Measurements from ENCODE around the gene ATP10A. TPM values are rescaled to one million over a fixed set of nuclear protein-coding genes. Genes with fewer than 3 reads are reported as not detected.

Gene ATP10A
- total RNA-seq, 1 experiment from 2014 or later, result 2.1 TPM

GRCh38 chr15:25897658-25898057 is 34.5 kb upstream of the ATP10A start:
- no peak for ATAC-seq
- TF ChIP-seq ZBTB43 (CRISPR knock-in tag; IDR thresholded peaks at IDR 0.05) (no peak), TEAD4 (CRISPR knock-in tag; IDR thresholded peaks at IDR 0.05) (no peak)
- no peaks in the 10 kb centered on the region for H3K36me3 Mint-ChIP-seq
- CTCF ChIA-PET, result no interaction called here
- H3K4me1 Mint-ChIP-seq, result no peaks in the 10 kb centered on the region
- H3K27ac Mint-ChIP-seq, result no peak overlapping the region
- no peak for DNase-seq (ENCODE audit: low spot score)
- no peak overlapping the region for H3K4me3 Mint-ChIP-seq
- no peaks in the 10 kb centered on the region for H3K27me3 Mint-ChIP-seq (ENCODE audit: low read depth)
- POLR2A ChIA-PET, result no interaction called here
- 0 out of 2 replicates have a peak, but pooled peaks cover 4% of the 10 kb centered on the region for H3K9me3 Mint-ChIP-seq

- no peak overlapping the region for H3K27ac Mint-ChIP-seq
- H3K9me3 Mint-ChIP-seq, result 0 out of 2 replicates have a peak, but pooled peaks cover 4% of the 10 kb centered on the region
- H3K36me3 Mint-ChIP-seq, result no peaks in the 10 kb centered on the region
- ChIA-PET POLR2A (no interaction called here), CTCF (no interaction called here)
- TF ChIP-seq ZSCAN18 (CRISPR knock-in tag; IDR thresholded peaks at IDR 0.05) (no peak), NR1H2 (CRISPR knock-in tag; IDR thresholded peaks at IDR 0.05) (no peak), E2F1 (CRISPR knock-in tag; IDR thresholded peaks at IDR 0.05) (no peak), FOXP1 (CRISPR knock-in tag; IDR thresholded peaks at IDR 0.05; ENCODE audit: borderline replicate concordance) (no peak), ZBTB21 (CRISPR knock-in tag; IDR thresholded peaks at IDR 0.05; ENCODE audit: borderline replicate concordance) (no peak), ZNF317 (CRISPR knock-in tag; IDR thresholded peaks at IDR 0.05; ENCODE audit: borderline replicate concordance, low read depth) (no peak), GABPB1 (CRISPR knock-in tag; IDR thresholded peaks at IDR 0.05) (no peak), ZNF423 (CRISPR knock-in tag; IDR thresholded peaks at IDR 0.05) (no peak), ZNF138 (CRISPR knock-in tag; conservative IDR thresholded peaks at IDR 0.05) (no peak), TEAD4 (CRISPR knock-in tag; IDR thresholded peaks at IDR 0.05) (no peak), TCF7 (CRISPR knock-in tag; IDR thresholded peaks at IDR 0.05; ENCODE audit: low read depth) (no peak), ZNF671 (CRISPR knock-in tag; IDR thresholded peaks at IDR 0.05) (no peak), CREB1 (CRISPR knock-in tag; IDR thresholded peaks at IDR 0.05) (no peak), ZNF232 (CRISPR knock-in tag; IDR thresholded peaks at IDR 0.05) (no peak)
- TF ChIP-seq, protein P1, sequence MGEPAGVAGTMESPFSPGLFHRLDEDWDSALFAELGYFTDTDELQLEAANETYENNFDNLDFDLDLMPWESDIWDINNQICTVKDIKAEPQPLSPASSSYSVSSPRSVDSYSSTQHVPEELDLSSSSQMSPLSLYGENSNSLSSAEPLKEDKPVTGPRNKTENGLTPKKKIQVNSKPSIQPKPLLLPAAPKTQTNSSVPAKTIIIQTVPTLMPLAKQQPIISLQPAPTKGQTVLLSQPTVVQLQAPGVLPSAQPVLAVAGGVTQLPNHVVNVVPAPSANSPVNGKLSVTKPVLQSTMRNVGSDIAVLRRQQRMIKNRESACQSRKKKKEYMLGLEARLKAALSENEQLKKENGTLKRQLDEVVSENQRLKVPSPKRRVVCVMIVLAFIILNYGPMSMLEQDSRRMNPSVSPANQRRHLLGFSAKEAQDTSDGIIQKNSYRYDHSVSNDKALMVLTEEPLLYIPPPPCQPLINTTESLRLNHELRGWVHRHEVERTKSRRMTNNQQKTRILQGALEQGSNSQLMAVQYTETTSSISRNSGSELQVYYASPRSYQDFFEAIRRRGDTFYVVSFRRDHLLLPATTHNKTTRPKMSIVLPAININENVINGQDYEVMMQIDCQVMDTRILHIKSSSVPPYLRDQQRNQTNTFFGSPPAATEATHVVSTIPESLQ (CRISPR knock-in tag; IDR thresholded peaks at IDR 0.05), result no peak
- TF ChIP-seq, protein P2, sequence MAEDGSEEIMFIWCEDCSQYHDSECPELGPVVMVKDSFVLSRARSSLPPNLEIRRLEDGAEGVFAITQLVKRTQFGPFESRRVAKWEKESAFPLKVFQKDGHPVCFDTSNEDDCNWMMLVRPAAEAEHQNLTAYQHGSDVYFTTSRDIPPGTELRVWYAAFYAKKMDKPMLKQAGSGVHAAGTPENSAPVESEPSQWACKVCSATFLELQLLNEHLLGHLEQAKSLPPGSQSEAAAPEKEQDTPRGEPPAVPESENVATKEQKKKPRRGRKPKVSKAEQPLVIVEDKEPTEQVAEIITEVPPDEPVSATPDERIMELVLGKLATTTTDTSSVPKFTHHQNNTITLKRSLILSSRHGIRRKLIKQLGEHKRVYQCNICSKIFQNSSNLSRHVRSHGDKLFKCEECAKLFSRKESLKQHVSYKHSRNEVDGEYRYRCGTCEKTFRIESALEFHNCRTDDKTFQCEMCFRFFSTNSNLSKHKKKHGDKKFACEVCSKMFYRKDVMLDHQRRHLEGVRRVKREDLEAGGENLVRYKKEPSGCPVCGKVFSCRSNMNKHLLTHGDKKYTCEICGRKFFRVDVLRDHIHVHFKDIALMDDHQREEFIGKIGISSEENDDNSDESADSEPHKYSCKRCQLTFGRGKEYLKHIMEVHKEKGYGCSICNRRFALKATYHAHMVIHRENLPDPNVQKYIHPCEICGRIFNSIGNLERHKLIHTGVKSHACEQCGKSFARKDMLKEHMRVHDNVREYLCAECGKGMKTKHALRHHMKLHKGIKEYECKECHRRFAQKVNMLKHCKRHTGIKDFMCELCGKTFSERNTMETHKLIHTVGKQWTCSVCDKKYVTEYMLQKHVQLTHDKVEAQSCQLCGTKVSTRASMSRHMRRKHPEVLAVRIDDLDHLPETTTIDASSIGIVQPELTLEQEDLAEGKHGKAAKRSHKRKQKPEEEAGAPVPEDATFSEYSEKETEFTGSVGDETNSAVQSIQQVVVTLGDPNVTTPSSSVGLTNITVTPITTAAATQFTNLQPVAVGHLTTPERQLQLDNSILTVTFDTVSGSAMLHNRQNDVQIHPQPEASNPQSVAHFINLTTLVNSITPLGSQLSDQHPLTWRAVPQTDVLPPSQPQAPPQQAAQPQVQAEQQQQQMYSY (CRISPR knock-in tag; IDR thresholded peaks at IDR 0.05), result no peak
- DNase-seq (ENCODE audit: low spot score) (no peak), ATAC-seq (no peak)
- peaks cover 4% of the 10 kb centered on the region for H3K4me1 Mint-ChIP-seq
- H3K27me3 Mint-ChIP-seq (ENCODE audit: low read depth), result no peaks in the 10 kb centered on the region
- H3K4me3 Mint-ChIP-seq, result no peak overlapping the region
Observed at GRCh38 chr15:25894371-25894902, 31.3 kb upstream of the ATP10A start.

Data from WTC11 (cell line).